Neural crest cell (in vitro differentiated cells): ENCODE data around the gene CHIA. TPM values are rescaled to one million over a fixed set of nuclear protein-coding genes. Genes with fewer than 3 reads are reported as not detected.
A peak's percentile ranks its signal among the peaks of the same experiment; 100 is the strongest.

Experiments used
- DNase-seq: peaks from one replicate; pipeline ENCODE4 v3.0.0; 2021; ENCODE audit warnings: low read depth, mixed read lengths, low spot score
- H3K27ac Mint-ChIP-seq: one replicate; pipeline ENCODE4 v1.8.0; 2021; ENCODE audit warnings: mild to moderate bottlenecking, mixed read lengths; ENCODE audit not compliant: unreplicated experiment
- H3K27me3 Mint-ChIP-seq: 2 replicates; pipeline ENCODE4 v1.8.0; 2021; ENCODE audit warnings: low read depth, mild to moderate bottlenecking, mixed read lengths
- H3K36me3 Mint-ChIP-seq: 2 replicates; pipeline ENCODE4 v1.8.0; 2021; ENCODE audit warnings: low read depth, mild to moderate bottlenecking, mixed read lengths
- H3K4me1 Mint-ChIP-seq: 2 replicates; pipeline ENCODE4 v1.8.0; 2021; ENCODE audit warnings: mixed read lengths
- H3K4me3 Mint-ChIP-seq: one replicate; pipeline ENCODE4 v1.8.0; 2021; ENCODE audit warnings: mild to moderate bottlenecking, mixed read lengths
- H3K9me3 Mint-ChIP-seq: 2 replicates; pipeline ENCODE4 v1.8.0; 2021; ENCODE audit warnings: mixed read lengths
- CTCF ChIP-seq: fragments of 200-600 bp; sonication (generic); conservative IDR thresholded peaks from 2 replicates; pipeline ENCODE4 v1.5.0; 2021; ENCODE audit warnings: antibody characterized with exemption, mild to moderate bottlenecking
- total RNA-seq: library from RNA; stranded (reverse); gene quantifications from 2 replicates; pipeline ENCODE4 v1.2.1, GENCODE V29; 2021

Gene CHIA
- total RNA-seq, 1 donor from 2014 or later: not detected

GRCh38 chr1:111364690-111365089, 74.0 kb downstream of the CHIA start:
- Mint-ChIP-seq H3K4me1 (peaks cover 5% of the 10 kb centered on the region), H3K36me3 (no peaks in the 10 kb centered on the region), H3K9me3 (no peaks in the 10 kb centered on the region), H3K27me3 (peaks cover 27% of the 10 kb centered on the region), H3K4me3 (no peak overlapping the region), H3K27ac (peak overlapping the region; percentile 64)
- no peak for TF ChIP-seq CTCF
- DNase-seq: no peak

- Mint-ChIP-seq H3K4me3 (no peak overlapping the region), H3K27ac (no peak overlapping the region), H3K9me3 (no peaks in the 10 kb centered on the region), H3K4me1 (peaks cover 5% of the 10 kb centered on the region), H3K36me3 (no peaks in the 10 kb centered on the region), H3K27me3 (peaks cover 31% of the 10 kb centered on the region)
- DNase-seq: no peak
- no peak for TF ChIP-seq CTCF
Observed at GRCh38 chr1:111366256-111366655, 75.6 kb downstream of the CHIA start.

GRCh38 chr1:111369177-111369576, 78.5 kb downstream of the CHIA start:
- H3K36me3 Mint-ChIP-seq: no peaks in the 10 kb centered on the region
- no peak for DNase-seq
- H3K27ac Mint-ChIP-seq: no peak overlapping the region
- peaks cover 5% of the 10 kb centered on the region for H3K4me1 Mint-ChIP-seq
- H3K9me3 Mint-ChIP-seq: no peaks in the 10 kb centered on the region
- no peak for TF ChIP-seq CTCF
- peaks cover 35% of the 10 kb centered on the region for H3K27me3 Mint-ChIP-seq
- H3K4me3 Mint-ChIP-seq: no peak overlapping the region

GRCh38 chr1:111369645-111370044, 79.0 kb downstream of the CHIA start:
- no peak for DNase-seq
- Mint-ChIP-seq H3K4me3 (no peak overlapping the region), H3K36me3 (no peaks in the 10 kb centered on the region), H3K4me1 (peaks cover 3% of the 10 kb centered on the region), H3K9me3 (no peaks in the 10 kb centered on the region), H3K27ac (no peak overlapping the region), H3K27me3 (peaks cover 35% of the 10 kb centered on the region)
- no peak for TF ChIP-seq CTCF

Other genes starting within 250 kb of the CHIA start
- gene DRAM2, start 150.8 kb upstream of the CHIA start, total RNA-seq: 28.2 and 29.4 TPM in 2 replicates
- gene CEPT1, start 150.6 kb upstream of the CHIA start, total RNA-seq: 24.2 and 27.3 TPM in 2 replicates
- not detected in 2 replicates for gene DENND2D, start 90.2 kb upstream of the CHIA start, total RNA-seq
- gene CHI3L2, start 63.1 kb upstream of the CHIA start, total RNA-seq: not detected in 2 replicates
- 1.0 and 1.3 TPM in 2 replicates for gene OVGP1, start 136.9 kb downstream of the CHIA start, total RNA-seq
- gene WDR77, start 158.4 kb downstream of the CHIA start, total RNA-seq: 54.6 and 58.7 TPM in 2 replicates
- 240 and 253 TPM in 2 replicates for gene ATP5PB, start 158.6 kb downstream of the CHIA start, total RNA-seq
- gene C1orf162, start 183.1 kb downstream of the CHIA start, total RNA-seq: 0.61 and 0.96 TPM in 2 replicates
- not detected in 2 replicates for gene ADORA3, start 212.8 kb downstream of the CHIA start, total RNA-seq
- not detected in 2 replicates for gene TMIGD3, start 212.8 kb downstream of the CHIA start, total RNA-seq